Keratinocyte (primary cell): ENCODE results near the gene SFPQ. TPM values are rescaled to one million over a fixed set of nuclear protein-coding genes. Genes with fewer than 3 reads are reported as not detected.

ENCODE experiments used
- DNase-seq: peaks from one replicate; pipeline ENCODE4 v3.0.0-alpha.2; 2011; ENCODE audit warnings: low read depth, missing footprints, low spot score
- FAIRE-seq: peaks from 2 replicates; lab custom pipeline; 2011; peaks lifted over from hg19 to GRCh38; lab: Jason Lieb, UNC
- H2AFZ ChIP-seq: 2 replicates; pipeline ENCODE4 v1.6.0; 2012; ENCODE audit warnings: low read length, control low read depth, inconsistent platforms; ENCODE audit not compliant: control insufficient read depth
- H3K27ac ChIP-seq: 2 replicates; pipeline ENCODE4 v1.5.1; 2011; ENCODE audit warnings: low read length; ENCODE audit not compliant: control insufficient read depth, insufficient read depth
- H3K27me3 ChIP-seq: 3 replicates; pipeline ENCODE4 v1.6.0; 2011; ENCODE audit warnings: low read length; ENCODE audit not compliant: control insufficient read depth, insufficient read depth; ENCODE audit errors: extremely low read depth
- H3K36me3 ChIP-seq, 2 experiments: 2 replicates in 1 of 2; 3 replicates in 1 of 2; pipeline ENCODE4 v1.5.1; 2011; ENCODE audit warnings: low read length in 2 of 2, mild to moderate bottlenecking in 1 of 2; ENCODE audit not compliant: control insufficient read depth in 2 of 2, insufficient read depth in 2 of 2; ENCODE audit errors: extremely low read depth in 1 of 2
- H3K4me1 ChIP-seq: 3 replicates; pipeline ENCODE4 v1.5.1; 2011; ENCODE audit warnings: low read length; ENCODE audit not compliant: control insufficient read depth, insufficient read depth; ENCODE audit errors: extremely low read depth
- H3K4me2 ChIP-seq: 3 replicates; pipeline ENCODE4 v1.6.0; 2011; ENCODE audit warnings: low read depth, low read length; ENCODE audit not compliant: control insufficient read depth, insufficient read depth; ENCODE audit errors: extremely low read depth
- H3K4me3 ChIP-seq, 3 experiments: fragments of 200-600 bp in 1 of 3; sonication (generic) in 1 of 3; 2 replicates in 2 of 3; 3 replicates in 1 of 3; pipeline ENCODE4 v1.5.1; 2011 to 2016; ENCODE audit warnings: low read length in 3 of 3, mild to moderate bottlenecking in 3 of 3, control low read depth in 2 of 3, inconsistent platforms in 1 of 3, low read depth in 1 of 3, mixed read lengths in 1 of 3, mixed run types in 1 of 3, moderate library complexity in 1 of 3; ENCODE audit not compliant: control insufficient read depth in 2 of 3, insufficient read depth in 2 of 3; ENCODE audit errors: extremely low read depth in 1 of 3
- H3K79me2 ChIP-seq: 2 replicates; pipeline ENCODE4 v1.6.0; 2012; ENCODE audit warnings: low read length; ENCODE audit not compliant: control insufficient read depth, insufficient read depth
- H3K9ac ChIP-seq: 3 replicates; pipeline ENCODE4 v1.6.0; 2011; ENCODE audit warnings: low read length; ENCODE audit not compliant: control insufficient read depth, insufficient read depth; ENCODE audit errors: extremely low read depth
- H3K9me1 ChIP-seq: 3 replicates; pipeline ENCODE4 v1.6.0; 2011; ENCODE audit warnings: low read length; ENCODE audit not compliant: control insufficient read depth, insufficient read depth; ENCODE audit errors: extremely low read depth
- H3K9me3 ChIP-seq: 2 replicates; pipeline ENCODE4 v1.5.1; 2012; ENCODE audit warnings: low read depth, low read length; ENCODE audit not compliant: control insufficient read depth
- H4K20me1 ChIP-seq: 3 replicates; pipeline ENCODE4 v1.6.0; 2011; ENCODE audit warnings: low read length; ENCODE audit not compliant: control insufficient read depth, insufficient read depth; ENCODE audit errors: extremely low read depth
- EZH2 ChIP-seq: IDR thresholded peaks from one replicate; pipeline ENCODE4 v1.6.1; 2012; ENCODE audit warnings: inconsistent platforms, mild to moderate bottlenecking, low read length, moderate library complexity
- dilution Hi-C: fragments of 300-500 bp; cut with MboI; formaldehyde crosslinking; loops from one replicate; pipeline ENCODE4 v1.7.0; 2020; ENCODE audit warnings: low sequenced_read_pairs; ENCODE audit not compliant: extremely low pct_ligation_motif_present
- polyA plus RNA-seq, 5 experiments: library from polyadenylated mRNA; depleted of rRNA in 3 of 5; stranded (reverse) in 3 of 5; stranded (forward) in 1 of 5; unstranded in 1 of 5; fragments of >200 nt; gene quantifications; 1 replicate in 1 of 5; 2 replicates in 3 of 5; 3 replicates in 1 of 5; pipeline versions ENCODE4 v1.2.1 to v1.2.3, GENCODE V29; 2011 to 2012; ENCODE audit warnings: missing spikeins in 2 of 5, low read depth in 1 of 5, low replicate concordance in 1 of 5
- TF ChIP-seq, protein P1 (sequence below), 3 experiments: IDR thresholded peaks in 1 of 3; conservative IDR thresholded peaks in 1 of 3; optimal IDR thresholded peaks in 1 of 3; 2 replicates in 2 of 3; 3 replicates in 1 of 3; pipeline versions ENCODE3 to v1.5.1; 2011; ENCODE audit warnings: low read length in 3 of 3, mild to moderate bottlenecking in 3 of 3, moderate library complexity in 2 of 3, control low read depth in 1 of 3, inconsistent platforms in 1 of 3; ENCODE audit not compliant: insufficient read depth in 2 of 3; ENCODE audit errors: extremely low read depth in 1 of 3

SFPQ gene
- polyA plus RNA-seq, 1 donor (not counting 4 experiments of a cell fraction or from before 2014, with no cell fraction given), result 150 TPM

DNA sequence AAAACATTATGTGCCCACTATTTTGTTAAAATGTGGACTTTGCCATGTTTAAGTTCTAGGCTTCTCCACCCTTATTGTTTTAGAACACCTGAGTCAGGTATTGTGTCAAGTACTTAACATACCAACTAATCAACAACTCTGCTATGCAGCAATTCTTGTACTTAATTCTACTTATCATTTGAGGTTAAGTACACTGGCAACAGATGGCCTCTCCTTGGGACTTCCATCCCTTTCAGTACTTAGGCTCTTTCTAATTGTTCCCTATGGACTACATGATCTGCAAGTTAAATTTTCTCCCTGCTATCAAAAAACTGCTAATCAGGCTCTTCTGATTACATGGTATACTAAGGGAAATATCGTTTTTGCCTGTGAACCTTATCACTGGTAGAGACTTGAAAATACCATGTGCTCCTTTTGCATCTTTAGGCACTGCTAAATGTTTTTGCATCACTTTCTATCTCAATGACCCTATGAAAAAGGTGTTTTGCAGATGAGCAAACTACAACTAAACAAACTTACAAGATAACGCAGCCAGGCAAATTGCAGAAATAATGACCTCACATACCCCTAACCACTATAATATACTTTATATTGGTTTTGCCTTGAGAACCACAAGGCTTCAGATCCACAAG lies 18.9 kb downstream of the SFPQ start:
- dilution Hi-C loops, result no loop called here
- TF ChIP-seq, protein P1, sequence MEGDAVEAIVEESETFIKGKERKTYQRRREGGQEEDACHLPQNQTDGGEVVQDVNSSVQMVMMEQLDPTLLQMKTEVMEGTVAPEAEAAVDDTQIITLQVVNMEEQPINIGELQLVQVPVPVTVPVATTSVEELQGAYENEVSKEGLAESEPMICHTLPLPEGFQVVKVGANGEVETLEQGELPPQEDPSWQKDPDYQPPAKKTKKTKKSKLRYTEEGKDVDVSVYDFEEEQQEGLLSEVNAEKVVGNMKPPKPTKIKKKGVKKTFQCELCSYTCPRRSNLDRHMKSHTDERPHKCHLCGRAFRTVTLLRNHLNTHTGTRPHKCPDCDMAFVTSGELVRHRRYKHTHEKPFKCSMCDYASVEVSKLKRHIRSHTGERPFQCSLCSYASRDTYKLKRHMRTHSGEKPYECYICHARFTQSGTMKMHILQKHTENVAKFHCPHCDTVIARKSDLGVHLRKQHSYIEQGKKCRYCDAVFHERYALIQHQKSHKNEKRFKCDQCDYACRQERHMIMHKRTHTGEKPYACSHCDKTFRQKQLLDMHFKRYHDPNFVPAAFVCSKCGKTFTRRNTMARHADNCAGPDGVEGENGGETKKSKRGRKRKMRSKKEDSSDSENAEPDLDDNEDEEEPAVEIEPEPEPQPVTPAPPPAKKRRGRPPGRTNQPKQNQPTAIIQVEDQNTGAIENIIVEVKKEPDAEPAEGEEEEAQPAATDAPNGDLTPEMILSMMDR (optimal IDR thresholded peaks at IDR 0.05 in 1 of 3, IDR thresholded peaks at IDR 0.05 in 1 of 3, conservative IDR thresholded peaks at IDR 0.05 in 1 of 3; ENCODE audit: extremely low read depth in 1 of 3, insufficient read depth in 2 of 3, low read length in 3 of 3), result no peak
- TF ChIP-seq EZH2, result no peak
- peaks cover 19 to 30% of the 10 kb centered on the region in 2 experiments for H3K36me3 ChIP-seq

DNA sequence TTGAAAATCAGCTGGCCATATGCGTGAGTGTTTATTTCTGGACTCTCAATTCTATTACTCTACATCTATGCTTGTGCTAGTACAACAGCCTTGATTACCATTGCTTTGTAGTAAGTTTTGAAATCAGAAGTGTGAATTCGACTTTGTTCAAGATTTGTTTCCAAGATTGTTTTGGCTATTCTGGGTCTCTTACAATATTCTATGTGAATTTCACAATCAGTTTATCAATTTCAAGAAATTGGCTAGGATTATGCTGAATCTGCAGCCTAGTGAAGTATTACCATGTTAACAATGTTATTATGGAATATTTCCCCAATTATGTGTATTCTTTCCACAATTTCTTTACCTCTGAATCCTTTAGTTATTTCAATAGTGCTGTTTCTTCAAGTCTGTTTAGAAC lies 19.5 kb downstream of the SFPQ start:
- no peak overlapping the region for H3K4me3 ChIP-seq
- H4K20me1 ChIP-seq, result peaks cover 8% of the 10 kb centered on the region
- no peak for TF ChIP-seq EZH2
- TF ChIP-seq, protein P1 (optimal IDR thresholded peaks at IDR 0.05 in 1 of 3, IDR thresholded peaks at IDR 0.05 in 1 of 3, conservative IDR thresholded peaks at IDR 0.05 in 1 of 3; ENCODE audit: extremely low read depth in 1 of 3, insufficient read depth in 2 of 3, low read length in 3 of 3), result no peak
- H3K4me2 ChIP-seq, result no peak overlapping the region
- dilution Hi-C loops, result no loop called here
- H3K36me3 ChIP-seq, result peaks cover 16 to 24% of the 10 kb centered on the region in 2 experiments
- H3K9ac ChIP-seq, result no peak overlapping the region
- FAIRE-seq (no peak), DNase-seq (no peak)
- no peak overlapping the region for H3K27ac ChIP-seq
- H2AFZ ChIP-seq, result no peak overlapping the region
- H3K27me3 ChIP-seq, result no peaks in the 10 kb centered on the region
- peaks cover 3% of the 10 kb centered on the region for H3K79me2 ChIP-seq
- no peaks in the 10 kb centered on the region for H3K4me1 ChIP-seq
- H3K9me3 ChIP-seq, result no peaks in the 10 kb centered on the region
- no peaks in the 10 kb centered on the region for H3K9me1 ChIP-seq

More for the DNA sequence above, 18.9 kb downstream of the SFPQ start:
- no peak overlapping the region for H3K4me2 ChIP-seq
- H3K27me3 ChIP-seq, result no peaks in the 10 kb centered on the region
- H4K20me1 ChIP-seq, result peaks cover 12% of the 10 kb centered on the region
- no peak overlapping the region for H3K4me3 ChIP-seq
- no peaks in the 10 kb centered on the region for H3K9me3 ChIP-seq
- no peaks in the 10 kb centered on the region for H3K9me1 ChIP-seq
- H3K79me2 ChIP-seq, result peaks cover 7% of the 10 kb centered on the region
- no peak overlapping the region for H3K27ac ChIP-seq
- no peak for FAIRE-seq
- no peak overlapping the region for H3K9ac ChIP-seq
- DNase-seq, result no peak
- no peak overlapping the region for H2AFZ ChIP-seq
- no peaks in the 10 kb centered on the region for H3K4me1 ChIP-seq
